Measurements from ENCODE around the gene NPIPA2.
"Not testable (repeated sequence)": the region's sequence is repeated elsewhere in the genome, so short reads cannot be mapped to it uniquely, and the experiment has no call there.

The NPIPA2 gene

GRCh38 chr16:14742273-14743128, at the start of gene NPIPA2:
Gene NPIPA2, plus strand, starts transcription at chr16:14742533. Its CDS starts 5,533 bp downstream, at chr16:14748066.
- not testable (repeated sequence) for H3K4me3 Mint-ChIP-seq; H3K36me3 Mint-ChIP-seq (ENCODE audit: insufficient read depth); H3K27ac Mint-ChIP-seq (ENCODE audit: low read depth); H3K4me1 Mint-ChIP-seq; H3K27me3 Mint-ChIP-seq; DNase-seq (ENCODE audit: low spot score in 2 of 2); H3K9me3 Mint-ChIP-seq
- ATAC-seq (replicated peaks; ENCODE audit: extremely low read depth, poor library complexity, severe bottlenecking) = peak; percentile 100

DNA sequence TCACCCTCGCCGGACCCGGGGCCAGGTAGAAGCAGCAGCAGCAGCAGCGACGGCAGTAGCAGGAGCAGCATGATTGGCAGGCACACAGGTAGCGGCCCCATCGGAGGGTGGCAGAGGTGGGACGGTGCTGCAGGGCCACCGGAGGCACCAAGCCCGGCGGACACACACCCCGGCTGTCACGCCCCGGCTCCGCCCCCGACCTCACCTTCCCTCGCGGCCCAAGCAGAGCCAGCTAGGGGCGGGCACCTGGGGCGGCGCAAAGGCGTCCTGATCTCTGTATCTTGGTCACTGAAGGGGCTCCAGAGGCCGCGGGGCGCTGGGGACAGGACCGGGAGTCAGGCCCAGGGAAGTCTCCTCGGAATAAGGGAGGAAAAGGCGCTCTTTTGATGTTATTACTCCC, 48.2 kb upstream of the NPIPA2 start, which contains the start of gene PLA2G10:
PLA2G10 (minus strand) TSS at position 180 of the 400 bp plus-strand sequence; CDS start at position 101, 79 bp downstream.
- not testable (repeated sequence) for H3K4me1 Mint-ChIP-seq; H3K27ac Mint-ChIP-seq (ENCODE audit: low read depth); ATAC-seq (replicated peaks; ENCODE audit: extremely low read depth, poor library complexity, severe bottlenecking); H3K27me3 Mint-ChIP-seq; DNase-seq (ENCODE audit: low spot score in 2 of 2); H3K4me3 Mint-ChIP-seq; H3K9me3 Mint-ChIP-seq; H3K36me3 Mint-ChIP-seq (ENCODE audit: insufficient read depth)

DNA sequence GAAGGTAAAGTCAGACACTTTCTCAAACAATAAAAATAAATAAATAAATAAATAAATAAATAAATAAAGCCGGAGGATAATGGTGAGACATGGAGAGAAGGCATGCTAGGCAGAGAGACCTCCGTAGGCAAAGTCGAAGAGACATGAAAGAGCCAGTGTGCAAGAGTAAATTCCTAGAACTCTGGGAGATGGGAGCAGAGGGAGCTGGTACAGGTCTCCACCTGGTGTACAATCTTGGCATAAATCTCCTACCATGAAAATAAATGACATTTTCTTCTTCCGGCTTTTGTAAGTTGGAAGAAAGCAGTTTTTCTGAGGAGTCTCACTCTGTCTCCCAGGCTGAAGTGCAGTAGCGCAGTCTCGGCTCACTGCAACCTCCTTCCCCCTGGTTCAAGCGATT, 40.5 kb upstream of the NPIPA2 start:
- H3K4me1 Mint-ChIP-seq; DNase-seq (ENCODE audit: low spot score in 2 of 2); H3K27me3 Mint-ChIP-seq; H3K9me3 Mint-ChIP-seq; H3K27ac Mint-ChIP-seq (ENCODE audit: low read depth); H3K4me3 Mint-ChIP-seq; ATAC-seq (replicated peaks; ENCODE audit: extremely low read depth, poor library complexity, severe bottlenecking); H3K36me3 Mint-ChIP-seq (ENCODE audit: insufficient read depth): not testable (repeated sequence)

DNA sequence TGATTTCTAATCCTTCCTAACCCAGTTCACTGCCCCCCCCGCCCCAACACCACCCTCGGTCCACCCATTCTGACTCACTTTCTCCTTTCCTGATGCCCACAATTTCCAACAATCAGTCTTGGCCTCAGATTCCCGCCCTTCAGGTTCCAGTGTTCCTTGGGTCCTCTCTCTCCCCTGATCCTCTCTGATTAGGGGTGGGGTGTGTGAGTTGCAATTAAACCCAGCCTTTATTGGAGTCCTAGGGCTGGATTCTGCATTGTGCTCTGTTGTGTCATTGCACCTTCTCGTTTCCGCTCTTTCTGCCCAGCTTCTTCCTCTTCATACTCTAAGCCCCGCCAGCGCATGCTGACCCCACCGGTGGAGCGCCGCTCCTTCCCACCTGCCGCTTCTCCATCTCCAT, 39.7 kb upstream of the NPIPA2 start:
- not testable (repeated sequence) for DNase-seq (ENCODE audit: low spot score in 2 of 2); ATAC-seq (replicated peaks; ENCODE audit: extremely low read depth, poor library complexity, severe bottlenecking); H3K27ac Mint-ChIP-seq (ENCODE audit: low read depth); H3K4me1 Mint-ChIP-seq; H3K4me3 Mint-ChIP-seq; H3K36me3 Mint-ChIP-seq (ENCODE audit: insufficient read depth); H3K9me3 Mint-ChIP-seq; H3K27me3 Mint-ChIP-seq

- H3K4me1 Mint-ChIP-seq; H3K36me3 Mint-ChIP-seq (ENCODE audit: insufficient read depth); H3K4me3 Mint-ChIP-seq; H3K27me3 Mint-ChIP-seq; H3K27ac Mint-ChIP-seq (ENCODE audit: low read depth); DNase-seq (ENCODE audit: low spot score in 2 of 2); H3K9me3 Mint-ChIP-seq: not testable (repeated sequence)
- ATAC-seq (replicated peaks; ENCODE audit: extremely low read depth, poor library complexity, severe bottlenecking) = peak; percentile 100
Observed at GRCh38 chr16:14703156-14704011, 38.9 kb upstream of the NPIPA2 start, which contains the start of gene NPIPA3. Gene NPIPA3, plus strand, starts transcription at chr16:14703411. Its CDS starts 5,533 bp downstream, at chr16:14708944.

DNA sequence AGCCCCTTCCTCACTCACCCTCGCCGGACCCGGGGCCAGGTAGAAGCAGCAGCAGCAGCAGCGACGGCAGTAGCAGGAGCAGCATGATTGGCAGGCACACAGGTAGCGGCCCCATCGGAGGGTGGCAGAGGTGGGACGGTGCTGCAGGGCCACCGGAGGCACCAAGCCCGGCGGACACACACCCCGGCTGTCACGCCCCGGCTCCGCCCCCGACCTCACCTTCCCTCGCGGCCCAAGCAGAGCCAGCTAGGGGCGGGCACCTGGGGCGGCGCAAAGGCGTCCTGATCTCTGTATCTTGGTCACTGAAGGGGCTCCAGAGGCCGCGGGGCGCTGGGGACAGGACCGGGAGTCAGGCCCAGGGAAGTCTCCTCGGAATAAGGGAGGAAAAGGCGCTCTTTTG, 9.1 kb upstream of the NPIPA2 start:
- H3K4me1 Mint-ChIP-seq; H3K4me3 Mint-ChIP-seq; ATAC-seq (replicated peaks; ENCODE audit: extremely low read depth, poor library complexity, severe bottlenecking); DNase-seq (ENCODE audit: low spot score in 2 of 2); H3K9me3 Mint-ChIP-seq; H3K27ac Mint-ChIP-seq (ENCODE audit: low read depth); H3K27me3 Mint-ChIP-seq; H3K36me3 Mint-ChIP-seq (ENCODE audit: insufficient read depth): not testable (repeated sequence)

DNA sequence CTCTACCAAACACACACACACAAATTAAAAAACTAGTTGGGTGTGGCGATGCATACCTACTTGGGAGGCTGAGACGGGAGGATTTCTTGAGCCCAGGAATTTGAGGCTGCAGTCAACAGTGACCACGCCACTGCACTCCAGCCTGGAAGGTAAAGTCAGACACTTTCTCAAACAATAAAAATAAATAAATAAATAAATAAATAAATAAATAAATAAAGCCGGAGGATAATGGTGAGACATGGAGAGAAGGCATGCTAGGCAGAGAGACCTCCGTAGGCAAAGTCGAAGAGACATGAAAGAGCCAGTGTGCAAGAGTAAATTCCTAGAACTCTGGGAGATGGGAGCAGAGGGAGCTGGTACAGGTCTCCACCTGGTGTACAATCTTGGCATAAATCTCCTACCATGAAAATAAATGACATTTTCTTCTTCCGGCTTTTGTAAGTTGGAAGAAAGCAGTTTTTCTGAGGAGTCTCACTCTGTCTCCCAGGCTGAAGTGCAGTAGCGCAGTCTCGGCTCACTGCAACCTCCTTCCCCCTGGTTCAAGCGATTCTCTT, 1.4 kb upstream of the NPIPA2 start:
- H3K4me3 Mint-ChIP-seq; H3K36me3 Mint-ChIP-seq (ENCODE audit: insufficient read depth): not testable (repeated sequence)

DNA sequence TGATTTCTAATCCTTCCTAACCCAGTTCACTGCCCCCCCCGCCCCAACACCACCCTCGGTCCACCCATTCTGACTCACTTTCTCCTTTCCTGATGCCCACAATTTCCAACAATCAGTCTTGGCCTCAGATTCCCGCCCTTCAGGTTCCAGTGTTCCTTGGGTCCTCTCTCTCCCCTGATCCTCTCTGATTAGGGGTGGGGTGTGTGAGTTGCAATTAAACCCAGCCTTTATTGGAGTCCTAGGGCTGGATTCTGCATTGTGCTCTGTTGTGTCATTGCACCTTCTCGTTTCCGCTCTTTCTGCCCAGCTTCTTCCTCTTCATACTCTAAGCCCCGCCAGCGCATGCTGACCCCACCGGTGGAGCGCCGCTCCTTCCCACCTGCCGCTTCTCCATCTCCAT, 539 bp upstream of the NPIPA2 start:
- ATAC-seq (replicated peaks; ENCODE audit: extremely low read depth, poor library complexity, severe bottlenecking); H3K9me3 Mint-ChIP-seq; H3K4me1 Mint-ChIP-seq; H3K27ac Mint-ChIP-seq (ENCODE audit: low read depth); H3K27me3 Mint-ChIP-seq; H3K4me3 Mint-ChIP-seq; H3K36me3 Mint-ChIP-seq (ENCODE audit: insufficient read depth); DNase-seq (ENCODE audit: low spot score in 2 of 2): not testable (repeated sequence)

More for the DNA sequence above, 1.4 kb upstream of the NPIPA2 start:
- not testable (repeated sequence) for H3K9me3 Mint-ChIP-seq; H3K4me1 Mint-ChIP-seq; ATAC-seq (replicated peaks; ENCODE audit: extremely low read depth, poor library complexity, severe bottlenecking); DNase-seq (ENCODE audit: low spot score in 2 of 2); H3K27ac Mint-ChIP-seq (ENCODE audit: low read depth); H3K27me3 Mint-ChIP-seq

DNA sequence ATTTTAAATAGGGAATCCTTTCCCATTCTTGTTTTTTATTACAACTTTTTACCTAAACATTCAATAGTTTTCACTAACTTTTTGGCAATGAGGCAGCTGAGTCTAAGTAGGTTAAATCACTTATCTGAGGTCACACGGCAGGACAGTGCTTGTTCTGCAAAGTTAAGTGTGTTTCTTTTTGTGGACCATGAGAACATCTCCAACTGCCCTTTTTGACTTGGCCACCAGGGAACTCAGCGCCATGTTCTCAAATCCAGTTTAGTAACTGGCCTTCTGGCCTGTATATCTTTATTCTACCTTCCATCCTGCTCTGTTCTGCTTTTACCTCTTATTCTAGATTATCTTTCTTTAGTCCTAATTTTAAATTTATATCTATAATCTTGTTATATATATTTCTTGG, 31.3 kb downstream of the NPIPA2 start:
- not testable (repeated sequence) for H3K27me3 Mint-ChIP-seq; H3K36me3 Mint-ChIP-seq (ENCODE audit: insufficient read depth); ATAC-seq (replicated peaks; ENCODE audit: extremely low read depth, poor library complexity, severe bottlenecking)

GRCh38 chr16:14775624-14776023, 33.3 kb downstream of the NPIPA2 start:
- not testable (repeated sequence) for ATAC-seq (replicated peaks; ENCODE audit: extremely low read depth, poor library complexity, severe bottlenecking); H3K36me3 Mint-ChIP-seq (ENCODE audit: insufficient read depth); H3K27ac Mint-ChIP-seq (ENCODE audit: low read depth); H3K27me3 Mint-ChIP-seq; H3K4me3 Mint-ChIP-seq; DNase-seq (ENCODE audit: low spot score in 2 of 2); H3K4me1 Mint-ChIP-seq; H3K9me3 Mint-ChIP-seq

More for the DNA sequence above, 31.3 kb downstream of the NPIPA2 start:
- H3K27ac Mint-ChIP-seq (ENCODE audit: low read depth); H3K4me1 Mint-ChIP-seq; H3K9me3 Mint-ChIP-seq; DNase-seq (ENCODE audit: low spot score in 2 of 2); H3K4me3 Mint-ChIP-seq: not testable (repeated sequence)

DNA sequence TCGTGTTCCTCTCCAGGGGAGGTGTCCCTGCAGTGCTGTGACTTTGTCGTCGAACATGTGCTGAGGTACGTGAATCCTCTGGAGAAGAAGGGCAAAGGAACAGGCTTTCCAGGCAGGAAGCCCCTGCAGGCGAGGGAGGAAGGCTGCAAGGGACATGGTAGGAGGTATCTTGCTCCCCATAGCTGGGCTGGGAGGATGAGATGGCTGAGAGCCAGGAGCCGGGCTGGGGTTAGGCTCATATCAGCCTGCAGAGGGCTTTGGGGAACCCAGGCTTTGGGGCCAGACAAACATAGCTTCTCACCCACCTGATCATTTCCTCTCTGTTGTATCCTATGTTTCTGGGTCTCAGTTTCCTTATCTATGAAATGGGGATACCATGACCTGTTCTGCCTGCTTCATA, 34.4 kb downstream of the NPIPA2 start:
- not testable (repeated sequence) for H3K4me3 Mint-ChIP-seq; DNase-seq (ENCODE audit: low spot score in 2 of 2); H3K4me1 Mint-ChIP-seq; H3K27ac Mint-ChIP-seq (ENCODE audit: low read depth); H3K36me3 Mint-ChIP-seq (ENCODE audit: insufficient read depth); H3K27me3 Mint-ChIP-seq; H3K9me3 Mint-ChIP-seq; ATAC-seq (replicated peaks; ENCODE audit: extremely low read depth, poor library complexity, severe bottlenecking)

GRCh38 chr16:14779368-14779877, 37.1 kb downstream of the NPIPA2 start:
- ATAC-seq (replicated peaks; ENCODE audit: extremely low read depth, poor library complexity, severe bottlenecking); H3K27me3 Mint-ChIP-seq; H3K36me3 Mint-ChIP-seq (ENCODE audit: insufficient read depth); H3K4me3 Mint-ChIP-seq; H3K4me1 Mint-ChIP-seq; DNase-seq (ENCODE audit: low spot score in 2 of 2); H3K27ac Mint-ChIP-seq (ENCODE audit: low read depth); H3K9me3 Mint-ChIP-seq: not testable (repeated sequence)

Measured in central memory CD8-positive, alpha-beta T cell (primary cell).